GM23338 (cell line): ENCODE measurements around the gene FAM227B. TPM values are rescaled to one million over a fixed set of nuclear protein-coding genes. Genes with fewer than 3 reads are reported as not detected.

Experiments
- ATAC-seq: fragments of 200-7000 bp; cut with Tn5 transposase; 3 replicates; pipeline ENCODE4 v1.9.1; 2020
- DNase-seq: peaks from one replicate; pipeline ENCODE4 v3.0.0-alpha.2; 2015; ENCODE audit warnings: low spot score
- H2AFZ ChIP-seq: fragments of 200-600 bp; sonication (generic); 2 replicates; pipeline ENCODE4 v1.8.0; 2016; ENCODE audit warnings: antibody characterized with exemption, mild to moderate bottlenecking, moderate library complexity
- H3F3A ChIP-seq: fragments of 200-600 bp; sonication (generic); replicated peaks from 2 replicates; pipeline ENCODE4 v1.8.0; 2017; ENCODE audit warnings: antibody characterized with exemption, mixed run types, low read depth
- H3K27ac ChIP-seq: fragments of 200-600 bp; sonication (generic); 2 replicates; pipeline ENCODE4 v1.6.1; 2016; ENCODE audit warnings: low read depth
- H3K27me3 ChIP-seq: fragments of 200-600 bp; sonication (generic); 2 replicates; pipeline ENCODE4 v1.8.0; 2016; ENCODE audit warnings: mild to moderate bottlenecking, mixed run types, moderate library complexity; ENCODE audit not compliant: insufficient read depth
- H3K36me3 ChIP-seq: fragments of 200-600 bp; sonication (generic); 2 replicates; pipeline ENCODE4 v1.8.0; 2016; ENCODE audit warnings: mild to moderate bottlenecking; ENCODE audit not compliant: insufficient read depth
- H3K4me1 ChIP-seq: fragments of 200-600 bp; sonication (generic); 2 replicates; pipeline ENCODE4 v1.8.0; 2016; ENCODE audit warnings: mild to moderate bottlenecking, moderate library complexity; ENCODE audit not compliant: insufficient read depth
- H3K4me2 ChIP-seq: fragments of 200-600 bp; sonication (generic); 2 replicates; pipeline ENCODE4 v1.7.1; 2017; ENCODE audit warnings: mixed run types
- H3K4me3 ChIP-seq: fragments of 200-600 bp; sonication (generic); 2 replicates; pipeline ENCODE4 v1.6.1; 2016; ENCODE audit warnings: mixed run types
- H3K79me2 ChIP-seq: fragments of 200-600 bp; sonication (generic); replicated peaks from 2 replicates; pipeline ENCODE4 v1.8.0; 2017; ENCODE audit warnings: mild to moderate bottlenecking; ENCODE audit not compliant: insufficient read depth
- H3K9me2 ChIP-seq: fragments of 200-600 bp; sonication (generic); 2 replicates; pipeline ENCODE4 v1.8.0; 2017; ENCODE audit not compliant: insufficient read depth
- H4K20me1 ChIP-seq: fragments of 200-600 bp; sonication (generic); replicated peaks from 2 replicates; pipeline ENCODE4 v1.8.0; 2017; ENCODE audit warnings: mild to moderate bottlenecking; ENCODE audit not compliant: insufficient read depth
- H3K27ac Mint-ChIP-seq: 2 replicates; pipeline ENCODE4 v1.8.0; 2020; ENCODE audit warnings: inconsistent platforms, mild to moderate bottlenecking, moderate library complexity, mixed read lengths
- H3K27me3 Mint-ChIP-seq: 3 replicates; pipeline ENCODE4 v1.8.0; 2022; ENCODE audit warnings: low read depth, mild to moderate bottlenecking, moderate library complexity, mixed read lengths, inconsistent platforms; ENCODE audit not compliant: insufficient read depth, poor library complexity
- H3K36me3 Mint-ChIP-seq: 3 replicates; pipeline ENCODE4 v1.8.0; 2021; ENCODE audit warnings: low read depth, mild to moderate bottlenecking, inconsistent platforms, moderate library complexity, mixed read lengths
- H3K4me1 Mint-ChIP-seq: 3 replicates; pipeline ENCODE4 v1.8.0; 2020; ENCODE audit warnings: mild to moderate bottlenecking, inconsistent platforms, mixed read lengths
- H3K4me3 Mint-ChIP-seq: 3 replicates; pipeline ENCODE4 v1.8.0; 2021; ENCODE audit warnings: moderate library complexity, mild to moderate bottlenecking, inconsistent platforms, mixed read lengths
- H3K9me3 Mint-ChIP-seq: 3 replicates; pipeline ENCODE4 v1.8.0; 2020; ENCODE audit warnings: moderate library complexity, mild to moderate bottlenecking, inconsistent platforms, mixed read lengths
- EZH2 ChIP-seq: fragments of 200-600 bp; sonication (generic); IDR thresholded peaks from one replicate; pipeline ENCODE4 v1.8.0; 2017; ENCODE audit warnings: antibody characterized with exemption, mild to moderate bottlenecking, low read depth; ENCODE audit not compliant: unreplicated experiment
- JUNB ChIP-seq: IDR thresholded peaks from one replicate; pipeline ENCODE4 v1.6.1; 2016; ENCODE audit warnings: antibody characterized with exemption; ENCODE audit not compliant: unreplicated experiment
- NANOG ChIP-seq: IDR thresholded peaks from 2 replicates; pipeline ENCODE4 v1.6.1; 2016; ENCODE audit warnings: antibody characterized with exemption, borderline replicate concordance
- POLR2AphosphoS5 ChIP-seq: IDR thresholded peaks from 2 replicates; pipeline ENCODE4 v1.6.1; 2016; ENCODE audit warnings: antibody characterized with exemption, low read depth
- STAT1 ChIP-seq: IDR thresholded peaks from one replicate; pipeline ENCODE4 v1.6.1; 2016; ENCODE audit warnings: antibody characterized with exemption; ENCODE audit not compliant: unreplicated experiment
- ZNF114 ChIP-seq: fragments of 250-450 bp; sonication (Bioruptor Pico); IDR thresholded peaks from 2 replicates; pipeline ENCODE4 v1.5.0; 2020; ENCODE audit warnings: mild to moderate bottlenecking, moderate library complexity
- ZNF331 ChIP-seq: fragments of 250-450 bp; sonication (Bioruptor Pico); IDR thresholded peaks from 2 replicates; pipeline ENCODE4 v1.5.0; 2020; ENCODE audit warnings: low read depth, mild to moderate bottlenecking, moderate library complexity
- polyA plus RNA-seq: library from polyadenylated mRNA; unstranded; fragments of >200 nt; fragmentation: Nextera tagmentation; extraction: Ambion mirVana; gene quantifications from 2 replicates; pipeline ENCODE4 v1.2.1, GENCODE V29; 2016
- total RNA-seq: library from RNA; depleted of rRNA; stranded (reverse); fragments of >200 nt; shearing (Covaris generic); gene quantifications from 2 replicates; pipeline ENCODE4 v1.2.3, GENCODE V29; 2014
- TF ChIP-seq, protein P1 (sequence below): IDR thresholded peaks from 2 replicates; pipeline ENCODE4 v1.6.1; 2016; ENCODE audit warnings: antibody characterized with exemption
- TF ChIP-seq, protein P2 (sequence below), 2 experiments: fragments of 200-600 bp in 1 of 2; sonication (generic) in 1 of 2; conservative IDR thresholded peaks; 2 replicates each; pipeline versions ENCODE4 v1.5.1 to v1.6.1; 2016 to 2017; ENCODE audit warnings: antibody characterized with exemption in 2 of 2, low read depth in 2 of 2, mild to moderate bottlenecking in 2 of 2, moderate library complexity in 1 of 2
- TF ChIP-seq, protein P3 (sequence below): IDR thresholded peaks from one replicate; pipeline ENCODE4 v1.6.1; 2018; ENCODE audit warnings: antibody characterized with exemption; ENCODE audit not compliant: unreplicated experiment
- TF ChIP-seq, protein P4 (sequence below): fragments of 250-450 bp; sonication (Bioruptor Pico); IDR thresholded peaks from 2 replicates; pipeline ENCODE4 v1.5.0; 2020; ENCODE audit warnings: mild to moderate bottlenecking, moderate library complexity

The FAM227B gene
- total and polyA plus RNA-seq, 2 experiments from 2014 or later = 2.6 to 10.2 TPM

DNA sequence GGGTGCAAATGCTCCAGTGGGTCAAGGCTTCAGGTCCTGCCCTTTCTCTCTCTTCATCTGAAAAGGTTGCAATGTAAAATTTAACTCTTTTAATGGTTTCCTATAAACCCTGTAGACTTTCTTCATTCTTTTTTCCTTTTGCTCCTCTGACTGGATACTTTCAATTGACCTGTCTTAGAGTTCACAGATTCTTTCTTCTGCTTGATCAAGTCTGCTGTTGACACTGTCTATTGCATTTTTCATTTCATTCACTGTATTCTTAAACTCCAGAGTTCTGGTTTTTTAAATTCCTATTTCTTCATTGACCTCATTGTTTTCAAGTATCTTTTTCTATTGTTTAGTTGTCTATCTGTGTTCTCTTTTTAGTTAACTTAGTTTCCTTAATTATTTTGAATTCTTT, 82.1 kb downstream of the FAM227B start:
- H3K9me3 Mint-ChIP-seq = peaks cover 5% of the 10 kb centered on the region; the same call in 1 of the 3 replicates
- no peaks in the 10 kb centered on the region for H3K27me3 Mint-ChIP-seq
- no peaks in the 10 kb centered on the region for H3K27me3 ChIP-seq
- H4K20me1 ChIP-seq = no peaks in the 10 kb centered on the region
- H3K27ac ChIP-seq = no peak overlapping the region
- no peak overlapping the region for H3K4me3 Mint-ChIP-seq
- no peaks in the 10 kb centered on the region for H3F3A ChIP-seq
- no peaks in the 10 kb centered on the region for H3K79me2 ChIP-seq
- H3K36me3 ChIP-seq = no peaks in the 10 kb centered on the region
- no peaks in the 10 kb centered on the region; the same call in 1 of the 2 replicates for H3K9me2 ChIP-seq
- H3K4me2 ChIP-seq = no peak overlapping the region
- H3K36me3 Mint-ChIP-seq = no peaks in the 10 kb centered on the region
- no peak for DNase-seq
- H3K27ac Mint-ChIP-seq = no peak overlapping the region
- H3K4me3 ChIP-seq = no peak overlapping the region
- no peaks in the 10 kb centered on the region for H3K4me1 ChIP-seq
- no peak overlapping the region for H2AFZ ChIP-seq
- H3K4me1 Mint-ChIP-seq = no peaks in the 10 kb centered on the region
- TF ChIP-seq, protein P1, sequence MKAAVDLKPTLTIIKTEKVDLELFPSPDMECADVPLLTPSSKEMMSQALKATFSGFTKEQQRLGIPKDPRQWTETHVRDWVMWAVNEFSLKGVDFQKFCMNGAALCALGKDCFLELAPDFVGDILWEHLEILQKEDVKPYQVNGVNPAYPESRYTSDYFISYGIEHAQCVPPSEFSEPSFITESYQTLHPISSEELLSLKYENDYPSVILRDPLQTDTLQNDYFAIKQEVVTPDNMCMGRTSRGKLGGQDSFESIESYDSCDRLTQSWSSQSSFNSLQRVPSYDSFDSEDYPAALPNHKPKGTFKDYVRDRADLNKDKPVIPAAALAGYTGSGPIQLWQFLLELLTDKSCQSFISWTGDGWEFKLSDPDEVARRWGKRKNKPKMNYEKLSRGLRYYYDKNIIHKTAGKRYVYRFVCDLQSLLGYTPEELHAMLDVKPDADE = no peak
- TF ChIP-seq, protein P2, sequence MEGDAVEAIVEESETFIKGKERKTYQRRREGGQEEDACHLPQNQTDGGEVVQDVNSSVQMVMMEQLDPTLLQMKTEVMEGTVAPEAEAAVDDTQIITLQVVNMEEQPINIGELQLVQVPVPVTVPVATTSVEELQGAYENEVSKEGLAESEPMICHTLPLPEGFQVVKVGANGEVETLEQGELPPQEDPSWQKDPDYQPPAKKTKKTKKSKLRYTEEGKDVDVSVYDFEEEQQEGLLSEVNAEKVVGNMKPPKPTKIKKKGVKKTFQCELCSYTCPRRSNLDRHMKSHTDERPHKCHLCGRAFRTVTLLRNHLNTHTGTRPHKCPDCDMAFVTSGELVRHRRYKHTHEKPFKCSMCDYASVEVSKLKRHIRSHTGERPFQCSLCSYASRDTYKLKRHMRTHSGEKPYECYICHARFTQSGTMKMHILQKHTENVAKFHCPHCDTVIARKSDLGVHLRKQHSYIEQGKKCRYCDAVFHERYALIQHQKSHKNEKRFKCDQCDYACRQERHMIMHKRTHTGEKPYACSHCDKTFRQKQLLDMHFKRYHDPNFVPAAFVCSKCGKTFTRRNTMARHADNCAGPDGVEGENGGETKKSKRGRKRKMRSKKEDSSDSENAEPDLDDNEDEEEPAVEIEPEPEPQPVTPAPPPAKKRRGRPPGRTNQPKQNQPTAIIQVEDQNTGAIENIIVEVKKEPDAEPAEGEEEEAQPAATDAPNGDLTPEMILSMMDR (conservative IDR thresholded peaks at IDR 0.05; ENCODE audit: low read depth in 2 of 2) = no peak
- no peak for TF ChIP-seq ZNF114
- no peak for TF ChIP-seq POLR2AphosphoS5
- no peak for TF ChIP-seq JUNB
- no peak for TF ChIP-seq ZNF331
- no peak for TF ChIP-seq EZH2
- TF ChIP-seq, protein P3, sequence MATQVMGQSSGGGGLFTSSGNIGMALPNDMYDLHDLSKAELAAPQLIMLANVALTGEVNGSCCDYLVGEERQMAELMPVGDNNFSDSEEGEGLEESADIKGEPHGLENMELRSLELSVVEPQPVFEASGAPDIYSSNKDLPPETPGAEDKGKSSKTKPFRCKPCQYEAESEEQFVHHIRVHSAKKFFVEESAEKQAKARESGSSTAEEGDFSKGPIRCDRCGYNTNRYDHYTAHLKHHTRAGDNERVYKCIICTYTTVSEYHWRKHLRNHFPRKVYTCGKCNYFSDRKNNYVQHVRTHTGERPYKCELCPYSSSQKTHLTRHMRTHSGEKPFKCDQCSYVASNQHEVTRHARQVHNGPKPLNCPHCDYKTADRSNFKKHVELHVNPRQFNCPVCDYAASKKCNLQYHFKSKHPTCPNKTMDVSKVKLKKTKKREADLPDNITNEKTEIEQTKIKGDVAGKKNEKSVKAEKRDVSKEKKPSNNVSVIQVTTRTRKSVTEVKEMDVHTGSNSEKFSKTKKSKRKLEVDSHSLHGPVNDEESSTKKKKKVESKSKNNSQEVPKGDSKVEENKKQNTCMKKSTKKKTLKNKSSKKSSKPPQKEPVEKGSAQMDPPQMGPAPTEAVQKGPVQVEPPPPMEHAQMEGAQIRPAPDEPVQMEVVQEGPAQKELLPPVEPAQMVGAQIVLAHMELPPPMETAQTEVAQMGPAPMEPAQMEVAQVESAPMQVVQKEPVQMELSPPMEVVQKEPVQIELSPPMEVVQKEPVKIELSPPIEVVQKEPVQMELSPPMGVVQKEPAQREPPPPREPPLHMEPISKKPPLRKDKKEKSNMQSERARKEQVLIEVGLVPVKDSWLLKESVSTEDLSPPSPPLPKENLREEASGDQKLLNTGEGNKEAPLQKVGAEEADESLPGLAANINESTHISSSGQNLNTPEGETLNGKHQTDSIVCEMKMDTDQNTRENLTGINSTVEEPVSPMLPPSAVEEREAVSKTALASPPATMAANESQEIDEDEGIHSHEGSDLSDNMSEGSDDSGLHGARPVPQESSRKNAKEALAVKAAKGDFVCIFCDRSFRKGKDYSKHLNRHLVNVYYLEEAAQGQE = no peak
- TF ChIP-seq NANOG = no peak
- TF ChIP-seq, protein P4, sequence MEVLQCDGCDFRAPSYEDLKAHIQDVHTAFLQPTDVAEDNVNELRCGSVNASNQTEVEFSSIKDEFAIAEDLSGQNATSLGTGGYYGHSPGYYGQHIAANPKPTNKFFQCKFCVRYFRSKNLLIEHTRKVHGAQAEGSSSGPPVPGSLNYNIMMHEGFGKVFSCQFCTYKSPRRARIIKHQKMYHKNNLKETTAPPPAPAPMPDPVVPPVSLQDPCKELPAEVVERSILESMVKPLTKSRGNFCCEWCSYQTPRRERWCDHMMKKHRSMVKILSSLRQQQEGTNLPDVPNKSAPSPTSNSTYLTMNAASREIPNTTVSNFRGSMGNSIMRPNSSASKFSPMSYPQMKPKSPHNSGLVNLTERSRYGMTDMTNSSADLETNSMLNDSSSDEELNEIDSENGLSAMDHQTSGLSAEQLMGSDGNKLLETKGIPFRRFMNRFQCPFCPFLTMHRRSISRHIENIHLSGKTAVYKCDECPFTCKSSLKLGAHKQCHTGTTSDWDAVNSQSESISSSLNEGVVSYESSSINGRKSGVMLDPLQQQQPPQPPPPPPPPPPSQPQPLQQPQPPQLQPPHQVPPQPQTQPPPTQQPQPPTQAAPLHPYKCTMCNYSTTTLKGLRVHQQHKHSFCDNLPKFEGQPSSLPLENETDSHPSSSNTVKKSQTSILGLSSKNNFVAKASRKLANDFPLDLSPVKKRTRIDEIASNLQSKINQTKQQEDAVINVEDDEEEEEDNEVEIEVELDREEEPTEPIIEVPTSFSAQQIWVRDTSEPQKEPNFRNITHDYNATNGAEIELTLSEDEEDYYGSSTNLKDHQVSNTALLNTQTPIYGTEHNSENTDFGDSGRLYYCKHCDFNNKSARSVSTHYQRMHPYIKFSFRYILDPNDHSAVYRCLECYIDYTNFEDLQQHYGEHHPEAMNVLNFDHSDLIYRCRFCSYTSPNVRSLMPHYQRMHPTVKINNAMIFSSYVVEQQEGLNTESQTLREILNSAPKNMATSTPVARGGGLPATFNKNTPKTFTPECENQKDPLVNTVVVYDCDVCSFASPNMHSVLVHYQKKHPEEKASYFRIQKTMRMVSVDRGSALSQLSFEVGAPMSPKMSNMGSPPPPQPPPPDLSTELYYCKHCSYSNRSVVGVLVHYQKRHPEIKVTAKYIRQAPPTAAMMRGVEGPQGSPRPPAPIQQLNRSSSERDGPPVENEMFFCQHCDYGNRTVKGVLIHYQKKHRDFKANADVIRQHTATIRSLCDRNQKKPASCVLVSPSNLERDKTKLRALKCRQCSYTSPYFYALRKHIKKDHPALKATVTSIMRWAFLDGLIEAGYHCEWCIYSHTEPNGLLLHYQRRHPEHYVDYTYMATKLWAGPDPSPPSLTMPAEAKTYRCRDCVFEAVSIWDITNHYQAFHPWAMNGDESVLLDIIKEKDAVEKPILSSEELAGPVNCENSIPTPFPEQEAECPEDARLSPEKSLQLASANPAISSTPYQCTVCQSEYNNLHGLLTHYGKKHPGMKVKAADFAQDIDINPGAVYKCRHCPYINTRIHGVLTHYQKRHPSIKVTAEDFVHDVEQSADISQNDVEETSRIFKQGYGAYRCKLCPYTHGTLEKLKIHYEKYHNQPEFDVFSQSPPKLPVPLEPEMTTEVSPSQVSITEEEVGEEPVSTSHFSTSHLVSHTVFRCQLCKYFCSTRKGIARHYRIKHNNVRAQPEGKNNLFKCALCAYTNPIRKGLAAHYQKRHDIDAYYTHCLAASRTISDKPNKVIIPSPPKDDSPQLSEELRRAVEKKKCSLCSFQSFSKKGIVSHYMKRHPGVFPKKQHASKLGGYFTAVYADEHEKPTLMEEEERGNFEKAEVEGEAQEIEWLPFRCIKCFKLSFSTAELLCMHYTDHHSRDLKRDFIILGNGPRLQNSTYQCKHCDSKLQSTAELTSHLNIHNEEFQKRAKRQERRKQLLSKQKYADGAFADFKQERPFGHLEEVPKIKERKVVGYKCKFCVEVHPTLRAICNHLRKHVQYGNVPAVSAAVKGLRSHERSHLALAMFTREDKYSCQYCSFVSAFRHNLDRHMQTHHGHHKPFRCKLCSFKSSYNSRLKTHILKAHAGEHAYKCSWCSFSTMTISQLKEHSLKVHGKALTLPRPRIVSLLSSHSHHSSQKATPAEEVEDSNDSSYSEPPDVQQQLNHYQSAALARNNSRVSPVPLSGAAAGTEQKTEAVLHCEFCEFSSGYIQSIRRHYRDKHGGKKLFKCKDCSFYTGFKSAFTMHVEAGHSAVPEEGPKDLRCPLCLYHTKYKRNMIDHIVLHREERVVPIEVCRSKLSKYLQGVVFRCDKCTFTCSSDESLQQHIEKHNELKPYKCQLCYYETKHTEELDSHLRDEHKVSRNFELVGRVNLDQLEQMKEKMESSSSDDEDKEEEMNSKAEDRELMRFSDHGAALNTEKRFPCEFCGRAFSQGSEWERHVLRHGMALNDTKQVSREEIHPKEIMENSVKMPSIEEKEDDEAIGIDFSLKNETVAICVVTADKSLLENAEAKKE (CRISPR knock-in tag) = no peak
- TF ChIP-seq STAT1 = no peak
- ATAC-seq = no peak
